ENCODE results near the gene SEC23B.
"Not testable (repeated sequence)": the region's sequence is repeated elsewhere in the genome, so short reads cannot be mapped to it uniquely, and the experiment has no call there.

The SEC23B gene

GRCh38 chr20:18524646-18525045 is 16.9 kb downstream of the SEC23B start:
- DNase-seq (ENCODE audit: low spot score), result no peak

- not testable (repeated sequence) for DNase-seq (ENCODE audit: low spot score)
Observed at GRCh38 chr20:18526761-18527160, 19.0 kb downstream of the SEC23B start.

GRCh38 chr20:18527339-18527738 is 19.6 kb downstream of the SEC23B start:
- no peak for DNase-seq (ENCODE audit: low spot score)

GRCh38 chr20:18527836-18528235 is 20.1 kb downstream of the SEC23B start:
- DNase-seq (ENCODE audit: low spot score), result no peak

- no peak for DNase-seq (ENCODE audit: low spot score)
Observed at GRCh38 chr20:18529041-18529440, 21.3 kb downstream of the SEC23B start.

- no peak for DNase-seq (ENCODE audit: low spot score)
Observed at GRCh38 chr20:18532626-18533025, 24.9 kb downstream of the SEC23B start.

- DNase-seq (ENCODE audit: low spot score), result no peak
Observed at GRCh38 chr20:18533491-18533890, 25.8 kb downstream of the SEC23B start.

GRCh38 chr20:18533978-18534644 is 26.4 kb downstream of the SEC23B start:
- no peak for DNase-seq (ENCODE audit: low spot score)

- no peak for DNase-seq (ENCODE audit: low spot score)
Observed at GRCh38 chr20:18537651-18538050, 29.9 kb downstream of the SEC23B start.

- no peak for DNase-seq (ENCODE audit: low spot score)
Observed at GRCh38 chr20:18541741-18542140, 34.0 kb downstream of the SEC23B start.

GRCh38 chr20:18543216-18543615 is 35.5 kb downstream of the SEC23B start:
- no peak for DNase-seq (ENCODE audit: low spot score)

GRCh38 chr20:18543932-18544331 is 36.2 kb downstream of the SEC23B start:
- DNase-seq (ENCODE audit: low spot score), result no peak

- no peak for DNase-seq (ENCODE audit: low spot score)
Observed at GRCh38 chr20:18545566-18545965, 37.8 kb downstream of the SEC23B start.

- DNase-seq (ENCODE audit: low spot score), result no peak
Observed at GRCh38 chr20:18548465-18548864, 40.7 kb downstream of the SEC23B start.

GRCh38 chr20:18553746-18554145 is 46.0 kb downstream of the SEC23B start:
- no peak for DNase-seq (ENCODE audit: low spot score)

- DNase-seq (ENCODE audit: low spot score), result peak; percentile 85
Observed at GRCh38 chr20:18566892-18567738, 59.4 kb downstream of the SEC23B start, which contains the start of gene SMIM26. TSS of gene SMIM26 (plus strand) at chr20:18567432. CDS start at chr20:18567479, 47 bp downstream.

- DNase-seq (ENCODE audit: low spot score), result no peak
Observed at GRCh38 chr20:18567739-18568091, 60.0 kb downstream of the SEC23B start.

GRCh38 chr20:18571009-18571408 is 63.3 kb downstream of the SEC23B start:
- no peak for DNase-seq (ENCODE audit: low spot score)

GRCh38 chr20:18571578-18571977 is 63.8 kb downstream of the SEC23B start:
- peak; percentile 36 for DNase-seq (ENCODE audit: low spot score)

- DNase-seq (ENCODE audit: low spot score), result no peak
Observed at GRCh38 chr20:18577942-18578341, 70.2 kb downstream of the SEC23B start.

- no peak for DNase-seq (ENCODE audit: low spot score)
Observed at GRCh38 chr20:18578581-18578980, 70.8 kb downstream of the SEC23B start.

- no peak for DNase-seq (ENCODE audit: low spot score)
Observed at GRCh38 chr20:18580012-18580411, 72.3 kb downstream of the SEC23B start.

- DNase-seq (ENCODE audit: low spot score), result no peak
Observed at GRCh38 chr20:18585134-18585533, 77.4 kb downstream of the SEC23B start.
